Eye (tissue), 1 donor: ENCODE results near the gene OSM.

ENCODE experiments used
- DNase-seq: peaks from one replicate; pipeline ENCODE4 v3.0.0-alpha.2; 2015

OSM gene

GRCh38 chr22:30266445-30267381 is at the start of gene OSM:
OSM (minus strand) TSS chr22:30266851; CDS start chr22:30266799, 52 bp downstream.
- DNase-seq = no peak

DNA sequence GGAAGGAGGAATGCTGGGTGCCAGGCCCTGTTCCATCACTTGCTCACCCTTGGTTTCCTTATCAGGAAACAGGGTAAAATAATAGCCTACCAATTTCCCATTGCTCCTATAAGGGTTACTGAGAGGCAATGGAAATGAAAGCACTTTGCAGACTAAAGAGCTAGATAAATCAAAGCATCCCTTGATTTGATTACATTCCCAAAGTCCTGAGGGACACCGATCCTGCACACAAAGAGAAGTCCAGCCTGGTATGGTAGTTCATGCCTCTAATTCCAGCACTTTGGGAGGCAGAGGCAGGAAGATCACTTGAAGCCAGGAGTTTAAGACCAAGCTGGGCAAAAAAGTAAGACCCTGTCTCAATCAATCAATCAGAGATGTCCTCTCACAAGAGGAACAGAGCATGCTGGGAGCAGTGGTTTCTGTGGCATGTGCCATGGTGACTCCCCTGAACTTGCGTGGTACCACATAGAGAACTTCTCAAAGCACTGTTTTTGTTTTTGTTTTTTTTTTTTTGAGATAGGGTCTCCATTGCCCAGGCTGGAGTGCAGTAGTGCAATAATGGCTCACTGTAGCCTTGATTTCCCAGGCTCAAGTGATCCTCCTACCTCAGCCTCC is 49.4 kb upstream of the OSM start:
- DNase-seq = no peak

DNA sequence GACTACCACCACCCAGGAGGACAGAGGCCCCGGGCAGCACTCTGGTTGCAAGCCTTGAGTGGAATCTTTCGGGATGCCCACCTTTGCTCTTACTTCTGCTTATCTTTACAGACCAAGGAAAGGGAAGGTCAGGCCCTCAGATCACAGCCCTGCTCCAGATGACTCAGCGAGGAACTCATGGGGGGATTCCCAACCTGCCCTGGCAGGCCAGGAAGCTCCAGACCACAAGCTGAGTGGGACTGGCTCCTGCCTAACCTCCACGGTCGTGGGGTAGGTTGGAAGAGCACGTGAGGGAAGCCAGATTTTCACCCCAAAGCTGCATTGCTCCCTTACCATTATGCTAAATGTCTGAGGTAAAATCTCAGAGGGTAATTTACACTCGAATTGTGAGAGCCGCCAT is 48.3 kb upstream of the OSM start:
- DNase-seq = no peak

GRCh38 chr22:30313527-30314363 is 47.1 kb upstream of the OSM start:
- DNase-seq = no peak

GRCh38 chr22:30312053-30312452 is 45.4 kb upstream of the OSM start:
- DNase-seq = no peak

DNA sequence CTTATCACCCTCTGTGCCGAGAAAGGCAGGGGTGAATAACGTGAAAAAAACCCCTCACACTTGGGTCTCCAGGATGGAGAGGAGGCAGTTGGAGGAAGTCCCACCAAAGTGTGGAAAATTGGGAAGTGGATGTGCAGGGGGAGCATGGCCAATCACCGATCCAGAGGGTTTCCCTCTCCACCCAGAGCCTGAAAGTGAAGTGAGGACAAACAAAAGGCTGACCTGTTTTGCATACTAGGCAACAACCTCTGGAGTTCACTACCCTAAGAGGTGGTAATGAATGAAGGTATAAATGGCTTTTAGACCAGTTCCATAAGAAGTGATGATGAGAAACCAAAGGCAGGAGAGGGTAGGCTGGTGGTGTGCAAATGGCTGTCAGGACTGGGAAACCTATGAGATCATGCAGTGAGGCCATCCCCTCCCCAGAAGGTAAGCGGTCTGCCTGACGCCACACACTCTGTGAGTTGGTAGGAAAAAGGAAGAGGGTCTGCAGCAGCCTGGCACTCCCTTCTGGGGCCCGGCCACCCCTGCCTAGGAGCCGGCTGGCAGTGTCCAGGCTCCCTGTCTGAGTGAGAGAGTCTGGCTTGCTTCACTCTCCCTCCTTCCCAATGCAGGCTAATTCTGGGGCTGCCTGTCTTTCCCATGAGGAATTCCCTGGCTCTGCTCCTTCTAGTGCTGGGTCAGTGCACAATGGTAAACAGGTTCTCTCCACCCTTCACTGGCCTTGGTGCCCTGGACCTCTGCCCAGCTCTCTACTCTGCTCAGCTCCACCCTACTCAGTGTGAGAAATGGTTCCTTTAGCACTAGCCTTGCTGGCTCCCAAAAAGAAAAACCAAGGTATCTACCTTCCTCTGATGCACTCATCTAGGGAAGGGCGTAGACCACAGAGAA is 44.5 kb upstream of the OSM start:
- DNase-seq = peak; percentile 16

- DNase-seq = no peak
Measured at GRCh38 chr22:30309951-30310741, 43.5 kb upstream of the OSM start.

DNA sequence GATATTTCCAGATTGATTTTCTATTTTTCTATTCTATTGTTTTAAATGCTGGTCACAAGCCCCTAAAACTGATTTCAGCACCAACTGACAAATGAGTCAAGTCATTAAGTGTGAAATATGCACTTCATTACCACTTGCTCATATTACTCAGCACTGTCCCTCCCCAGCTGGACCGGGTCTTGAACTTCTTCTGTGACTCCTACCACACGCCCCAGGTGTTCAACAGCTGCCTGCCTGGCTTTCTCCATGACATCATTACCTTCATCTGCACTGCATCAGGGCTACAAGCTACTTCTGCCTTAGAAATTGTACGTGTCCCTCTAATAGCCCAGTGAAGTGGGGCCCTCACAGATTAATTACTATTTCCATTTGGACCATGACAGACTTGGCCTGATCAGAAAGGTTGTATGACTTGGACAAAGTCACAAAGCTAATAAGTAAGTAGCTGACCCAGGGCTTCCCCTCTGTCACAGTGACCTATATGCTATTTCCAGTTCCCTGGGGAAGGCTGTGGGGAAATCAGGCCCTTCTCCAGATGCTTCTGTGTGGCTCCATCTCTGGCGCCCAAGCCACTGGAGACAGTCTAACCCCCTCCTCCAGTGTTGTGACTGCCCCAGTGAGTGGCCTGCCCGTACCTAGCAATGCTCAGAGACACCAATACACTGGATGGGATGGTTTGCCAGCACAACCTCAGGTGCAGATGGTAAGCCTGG is 42.0 kb upstream of the OSM start:
- peak; percentile 35 for DNase-seq

GRCh38 chr22:30308093-30308492 is 41.4 kb upstream of the OSM start:
- DNase-seq = no peak

- no peak for DNase-seq
Measured at GRCh38 chr22:30307041-30307574, 40.5 kb upstream of the OSM start.

- no peak for DNase-seq
Measured at GRCh38 chr22:30306627-30307011, 40.0 kb upstream of the OSM start.

GRCh38 chr22:30305906-30306626 is 39.4 kb upstream of the OSM start:
- DNase-seq = no peak

- no peak for DNase-seq
Measured at GRCh38 chr22:30305519-30305905, 38.9 kb upstream of the OSM start.

GRCh38 chr22:30304495-30305244 is 38.0 kb upstream of the OSM start:
- no peak for DNase-seq

DNA sequence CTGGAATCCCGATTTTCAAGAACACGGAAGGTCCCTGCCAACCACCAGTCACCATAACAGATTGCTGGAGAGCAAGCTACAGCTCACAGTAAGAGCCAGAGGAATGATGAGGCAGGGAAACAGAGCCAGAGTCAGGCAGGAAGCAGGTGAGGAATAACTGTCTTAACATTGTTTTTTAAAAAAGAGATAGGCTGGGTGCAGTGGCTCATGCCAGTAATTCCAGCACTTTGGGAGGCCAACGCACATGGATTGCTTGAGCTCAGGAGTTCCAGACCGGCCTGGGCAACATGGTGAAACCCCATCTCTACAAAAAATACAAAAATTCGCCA is 36.1 kb upstream of the OSM start:
- no peak for DNase-seq

DNA sequence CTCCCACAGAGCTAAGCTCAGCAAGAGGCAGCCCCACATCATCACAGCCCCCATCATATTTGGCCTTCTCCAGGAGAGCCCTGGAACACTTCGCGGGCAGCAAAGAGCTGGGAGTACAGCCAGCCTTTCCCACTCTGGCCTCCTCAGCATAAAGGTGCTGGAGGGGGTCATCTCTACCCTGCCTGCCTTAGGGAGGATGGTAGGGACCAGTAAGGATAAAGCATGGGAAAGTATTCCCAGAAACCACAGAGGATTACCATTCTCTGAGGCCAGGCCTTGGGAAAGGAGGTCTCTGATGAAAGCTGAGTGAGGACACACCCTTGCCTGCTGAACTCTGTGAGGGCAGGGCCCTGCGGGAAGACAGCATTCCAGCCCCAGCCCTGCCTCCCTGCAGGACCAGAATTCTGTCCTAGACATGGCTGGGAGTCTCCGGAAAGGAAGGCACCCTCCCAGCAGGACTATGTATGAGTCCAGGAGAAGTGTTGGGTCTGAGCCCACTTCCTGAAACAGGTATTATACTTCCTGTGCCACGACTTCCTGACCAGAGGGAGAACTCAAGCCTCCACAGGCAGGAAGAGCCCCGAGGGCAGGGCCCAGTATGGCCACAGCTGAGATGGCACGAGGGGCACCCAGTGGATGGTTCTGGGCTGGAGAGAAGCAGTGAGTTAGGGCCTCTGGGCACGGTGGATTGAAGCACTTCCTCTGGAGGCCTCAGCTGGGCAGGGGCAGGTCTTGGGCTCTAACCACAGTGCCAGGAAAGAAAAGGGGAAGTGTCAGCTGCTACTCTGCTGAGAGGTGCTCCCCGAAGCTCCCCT is 35.6 kb upstream of the OSM start:
- DNase-seq = no peak

- DNase-seq = no peak
Measured at GRCh38 chr22:30299322-30299721, 32.7 kb upstream of the OSM start.

DNA sequence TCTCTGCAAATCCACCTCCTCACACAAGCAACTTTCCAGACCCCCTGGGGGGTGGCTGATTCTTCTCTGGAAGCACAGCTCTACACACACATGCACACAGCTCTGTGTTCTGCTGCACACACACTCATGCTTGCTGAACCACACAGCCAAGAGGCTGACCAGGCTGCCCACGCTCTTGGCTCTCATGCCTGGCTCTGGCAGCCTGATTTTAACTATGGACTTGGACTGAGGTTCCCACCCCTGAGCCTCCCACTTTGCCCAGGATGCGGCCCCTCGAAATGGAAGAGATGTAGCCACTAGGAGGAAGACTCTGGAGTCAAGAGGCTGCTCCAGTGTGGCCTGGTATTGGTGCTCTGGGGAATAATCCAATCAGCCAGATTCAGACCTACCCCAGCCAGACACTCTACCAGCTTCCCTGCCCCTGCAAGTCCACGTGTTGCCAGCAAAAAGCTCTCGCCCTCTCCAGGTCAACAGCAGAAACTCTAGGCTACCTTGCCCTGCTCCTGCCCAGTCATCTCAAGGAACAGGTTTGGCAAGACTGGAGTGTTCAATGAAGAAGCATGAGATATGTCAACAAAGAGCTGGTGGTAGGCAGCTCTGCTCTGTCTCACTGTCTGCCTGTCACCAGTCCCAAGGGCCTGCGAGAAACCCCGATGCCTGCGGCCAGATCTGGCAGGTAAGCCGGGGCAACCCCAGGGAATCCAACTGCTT is 31.5 kb upstream of the OSM start:
- DNase-seq = no peak
